A549 (cell line): ENCODE data around the gene CTIF. TPM values are rescaled to one million over a fixed set of nuclear protein-coding genes. Genes with fewer than 3 reads are reported as not detected.
A peak's percentile ranks its signal among the peaks of the same experiment; 100 is the strongest.

Experiments
- ATAC-seq, 2 experiments: fragments of 200-7000 bp in 1 of 2; fragments of >200 bp in 1 of 2; cut with Nextera tagmentation in 1 of 2; cut with Tn5 transposase in 1 of 2; 3 replicates each; pipeline versions ENCODE4 v1.8.0 to v1.9.1; 2018 to 2020; ENCODE audit warnings: mild to moderate bottlenecking in 1 of 2, moderate library complexity in 1 of 2
- CTCF ChIA-PET: fragments of 300-600 bp; sonication (Branson Sonifier 250); formaldehyde crosslinking; extraction: SDS; loops from one replicate; lab custom pipeline; 2021; ENCODE audit warnings: antibody characterized with exemption, inconsistent platforms; lab: Yijun Ruan, JAX
- POLR2A ChIA-PET: fragments of 350-600 bp; formaldehyde crosslinking; extraction: SDS; loops from one replicate; lab custom pipeline; 2021; ENCODE audit warnings: antibody characterized with exemption, inconsistent platforms; lab: Yijun Ruan, JAX
- DNase-seq, 2 experiments: peaks; one replicate each; pipeline versions ENCODE4 v3.0.0 to v3.0.0-alpha.2; 2011 to 2016; ENCODE audit warnings: low read depth in 1 of 2, low spot score in 1 of 2
- FAIRE-seq: peaks from 2 replicates; lab custom pipeline; 2011; peaks lifted over from hg19 to GRCh38; lab: Jason Lieb, UNC
- H3K27ac ChIP-seq, 2 experiments: fragments of >200 bp; sonication (Bioruptor Twin); formaldehyde crosslinking; 3 replicates each; pipeline ENCODE4 v1.5.1; 2016 to 2017
- H3K4me1 ChIP-seq: fragments of >200 bp; sonication (Bioruptor Twin); formaldehyde crosslinking; 3 replicates; pipeline ENCODE4 v1.6.1; 2016
- H3K4me2 ChIP-seq: fragments of >200 bp; sonication (Bioruptor Twin); formaldehyde crosslinking; 3 replicates; pipeline ENCODE4 v1.6.1; 2016
- H3K4me3 ChIP-seq: fragments of >200 bp; sonication (Bioruptor Twin); formaldehyde crosslinking; 3 replicates; pipeline ENCODE4 v1.5.1; 2016
- H3K9me3 ChIP-seq: fragments of >200 bp; sonication (Bioruptor Twin); formaldehyde crosslinking; 3 replicates; pipeline ENCODE4 v1.6.1; 2016
- CBX2 ChIP-seq: fragments of 200-600 bp; sonication (generic); IDR thresholded peaks from 2 replicates; pipeline ENCODE4 v1.6.1; 2016; ENCODE audit warnings: low read depth, mild to moderate bottlenecking, borderline replicate concordance
- CEBPB ChIP-seq, 2 experiments: fragments of >200 bp in 1 of 2; sonication (Bioruptor Twin) in 1 of 2; formaldehyde crosslinking in 1 of 2; IDR thresholded peaks; 2 replicates each; pipeline ENCODE4 v1.6.1; 2012 to 2016
- EHF ChIP-seq: fragments of 250-450 bp; sonication (Bioruptor Pico); IDR thresholded peaks from 2 replicates; pipeline ENCODE4 v1.5.0; 2020; ENCODE audit warnings: mild to moderate bottlenecking
- EHMT2 ChIP-seq: fragments of 200-600 bp; sonication (generic); IDR thresholded peaks from 2 replicates; pipeline ENCODE4 v1.6.1; 2016; ENCODE audit warnings: antibody characterized with exemption, low read depth, mild to moderate bottlenecking, moderate library complexity
- EP300 ChIP-seq, 2 experiments: fragments of >200 bp; sonication (Bioruptor Twin); formaldehyde crosslinking; IDR thresholded peaks; 2 replicates in 1 of 2; 3 replicates in 1 of 2; pipeline ENCODE4 v1.6.1; 2016 to 2017
- GATA3 ChIP-seq: IDR thresholded peaks from 2 replicates; pipeline ENCODE4 v1.6.1; 2012; ENCODE audit warnings: borderline replicate concordance
- HMGXB4 ChIP-seq: fragments of 250-450 bp; sonication (Bioruptor Pico); IDR thresholded peaks from 2 replicates; pipeline ENCODE4 v1.5.0; 2021; ENCODE audit warnings: mild to moderate bottlenecking, moderate library complexity, borderline replicate concordance
- HOXA7 ChIP-seq: fragments of 250-450 bp; sonication (Bioruptor Pico); IDR thresholded peaks from 2 replicates; pipeline ENCODE4 v1.5.0; 2020; ENCODE audit warnings: mild to moderate bottlenecking, moderate library complexity
- KDM1A ChIP-seq: fragments of 200-600 bp; sonication (generic); IDR thresholded peaks from 2 replicates; pipeline ENCODE4 v1.6.1; 2016; ENCODE audit warnings: low read depth, mild to moderate bottlenecking
- MAFK ChIP-seq: fragments of 450-650 bp; IDR thresholded peaks from 2 replicates; pipeline ENCODE4 v1.6.1; 2014; ENCODE audit not compliant: partially characterized antibody
- MAZ ChIP-seq: fragments of 150-350 bp; IDR thresholded peaks from 2 replicates; pipeline ENCODE4 v1.6.1; 2014; ENCODE audit warnings: antibody characterized with exemption, low read depth, low read length, borderline replicate concordance
- NPAS2 ChIP-seq: fragments of 250-450 bp; sonication (Bioruptor Pico); IDR thresholded peaks from 2 replicates; pipeline ENCODE4 v1.8.0; 2022; ENCODE audit warnings: mild to moderate bottlenecking, moderate library complexity, borderline replicate concordance
- NR3C1 ChIP-seq: fragments of >200 bp; sonication (Bioruptor Twin); formaldehyde crosslinking; IDR thresholded peaks from 3 replicates; pipeline ENCODE4 v1.6.1; 2017
- POLR2AphosphoS2 ChIP-seq: conservative IDR thresholded peaks from 2 replicates; pipeline ENCODE4 v1.6.1; 2012; ENCODE audit warnings: low read length, improper control_type of control experiment, inconsistent platforms
- REST ChIP-seq: fragments of 200-600 bp; sonication (generic); IDR thresholded peaks from 2 replicates; pipeline ENCODE4 v1.6.1; 2016; ENCODE audit warnings: antibody characterized with exemption, mild to moderate bottlenecking, moderate library complexity
- RNF2 ChIP-seq: fragments of 200-600 bp; sonication (generic); IDR thresholded peaks from 2 replicates; pipeline ENCODE4 v1.6.1; 2016; ENCODE audit warnings: low read depth, mild to moderate bottlenecking, antibody characterized with exemption, moderate library complexity, borderline replicate concordance
- TFCP2L1 ChIP-seq: fragments of 250-450 bp; sonication (Bioruptor Pico); IDR thresholded peaks from 2 replicates; pipeline ENCODE4 v1.5.0; 2021; ENCODE audit warnings: mild to moderate bottlenecking
- TP53 ChIP-seq: fragments of 250-450 bp; sonication (Bioruptor Pico); IDR thresholded peaks from 2 replicates; pipeline ENCODE4 v1.5.0; 2021; ENCODE audit warnings: mild to moderate bottlenecking, moderate library complexity
- USF2 ChIP-seq: fragments of 450-650 bp; IDR thresholded peaks from 2 replicates; pipeline ENCODE4 v1.6.1; 2014; ENCODE audit warnings: antibody characterized with exemption
- ZC3H11A ChIP-seq: fragments of 450-650 bp; IDR thresholded peaks from 2 replicates; pipeline ENCODE4 v1.6.1; 2014; ENCODE audit warnings: antibody characterized with exemption, mild to moderate bottlenecking
- ZNF302 ChIP-seq: fragments of 250-450 bp; sonication (Bioruptor Pico); IDR thresholded peaks from 2 replicates; pipeline ENCODE4 v1.9.0; 2021; ENCODE audit warnings: inconsistent platforms, mild to moderate bottlenecking, moderate library complexity
- WGBS: methylation state at CpG from one replicate; pipeline ENCODE4 v1.1.6; 2017; ENCODE audit errors: missing lambda C conversion rate; 5-methylcytosine and 5-hydroxymethylcytosine counted together
- polyA plus RNA-seq, 4 experiments: library from polyadenylated mRNA; depleted of rRNA in 3 of 4; stranded (reverse); fragments of >200 nt; fragmentation: RNase III in 1 of 4; extraction: RNeasy Plus Mini Kit Qiagen cat#74134 plus additional on column Dnase treatment in 1 of 4; gene quantifications; 2 replicates in 3 of 4; 3 replicates in 1 of 4; pipeline ENCODE4 v1.2.3, GENCODE V29; 2011 to 2017
- TF ChIP-seq, protein P1 (sequence below): fragments of >200 bp; sonication (Bioruptor Twin); formaldehyde crosslinking; IDR thresholded peaks from 3 replicates; pipeline ENCODE4 v1.5.1; 2016

Gene CTIF
- polyA plus RNA-seq, 2 of the 4 experiments (the other 2 are of a cell fraction) = 17.0 to 24.7 TPM

DNA sequence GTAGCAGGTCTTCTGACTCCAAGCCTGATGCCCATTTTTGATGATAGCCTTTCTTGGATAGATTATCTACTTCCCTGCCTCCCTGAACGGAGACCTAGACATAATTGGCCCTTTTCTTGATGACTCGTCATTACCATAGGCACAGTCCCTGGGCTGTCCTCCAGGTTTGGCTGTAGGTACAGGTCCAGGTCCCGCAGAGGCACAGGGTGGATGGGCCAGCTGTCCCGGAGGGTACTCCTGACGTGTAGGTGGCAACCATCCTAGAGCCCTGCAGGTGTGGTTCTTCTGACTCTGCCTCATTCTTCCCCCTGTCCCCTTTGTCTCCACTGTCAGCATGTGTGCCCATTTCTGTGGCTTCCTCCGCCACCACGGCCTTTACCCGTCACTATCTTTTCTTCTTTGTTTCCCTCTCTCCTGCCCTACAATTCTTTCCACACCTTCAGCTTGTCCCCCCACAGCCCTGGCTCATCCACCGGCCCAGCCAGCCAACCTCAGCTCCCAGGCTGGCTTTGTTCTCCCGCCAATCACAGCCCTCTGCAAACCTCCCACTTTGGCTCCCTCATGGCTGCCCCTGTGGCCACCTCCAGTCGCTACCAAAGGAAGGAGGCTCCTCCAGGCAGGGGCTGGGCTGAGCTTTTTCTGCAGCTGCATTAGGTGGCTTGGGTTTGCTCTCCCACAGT is 309.1 kb downstream of the CTIF start:
- ATAC-seq (peak; percentile 27 to 56; a peak in 3 of 6 replicates), DNase-seq (no peak), FAIRE-seq (no peak)
- WGBS = 93% methylated on average over 11 of the region's 11 CpGs
- Histone ChIP-seq H3K4me3 (no peak overlapping the region), H3K4me2 (peak overlapping the region; percentile 30; the same call in 2 of the 3 replicates), H3K9me3 (no peaks in the 10 kb centered on the region), H3K27ac (peak overlapping the region; percentile 55 to 81; a peak in 5 of 6 replicates), H3K4me1 (peaks cover 26% of the 10 kb centered on the region)
- peak; percentile 65 for TF ChIP-seq MAFK
- no peak for TF ChIP-seq EP300 (IDR thresholded peaks at IDR 0.05)
- TF ChIP-seq HMGXB4 (CRISPR knock-in tag) = no peak
- TF ChIP-seq USF2 = no peak
- no peak for TF ChIP-seq ZNF302 (CRISPR knock-in tag)
- ChIA-PET CTCF (interaction anchor here (0.5 to 1.5 kb wide), 3 partner anchors 11 to 361 kb away, joined by 3 to 4 read pairs (median 3); no protein-coding TSS in a partner anchor), POLR2A (no interaction called here)

GRCh38 chr18:48848641-48849143 is 309.9 kb downstream of the CTIF start:
- FAIRE-seq (no peak), DNase-seq (peak in 1 of 2 experiments; percentile 46), ATAC-seq (peak in 1 of 2 experiments; percentile 84; a peak in 3 of 6 replicates)
- H3K4me3 ChIP-seq = no peak overlapping the region
- peaks cover 26% of the 10 kb centered on the region for H3K4me1 ChIP-seq
- CTCF ChIA-PET = interaction anchor here (1.5 kb wide), 1 partner anchor 11 kb away, joined by 3 read pairs; no protein-coding TSS in a partner anchor
- H3K27ac ChIP-seq = peak overlapping the region; percentile 55 to 81; a peak in 5 of 6 replicates
- TF ChIP-seq, protein P1, sequence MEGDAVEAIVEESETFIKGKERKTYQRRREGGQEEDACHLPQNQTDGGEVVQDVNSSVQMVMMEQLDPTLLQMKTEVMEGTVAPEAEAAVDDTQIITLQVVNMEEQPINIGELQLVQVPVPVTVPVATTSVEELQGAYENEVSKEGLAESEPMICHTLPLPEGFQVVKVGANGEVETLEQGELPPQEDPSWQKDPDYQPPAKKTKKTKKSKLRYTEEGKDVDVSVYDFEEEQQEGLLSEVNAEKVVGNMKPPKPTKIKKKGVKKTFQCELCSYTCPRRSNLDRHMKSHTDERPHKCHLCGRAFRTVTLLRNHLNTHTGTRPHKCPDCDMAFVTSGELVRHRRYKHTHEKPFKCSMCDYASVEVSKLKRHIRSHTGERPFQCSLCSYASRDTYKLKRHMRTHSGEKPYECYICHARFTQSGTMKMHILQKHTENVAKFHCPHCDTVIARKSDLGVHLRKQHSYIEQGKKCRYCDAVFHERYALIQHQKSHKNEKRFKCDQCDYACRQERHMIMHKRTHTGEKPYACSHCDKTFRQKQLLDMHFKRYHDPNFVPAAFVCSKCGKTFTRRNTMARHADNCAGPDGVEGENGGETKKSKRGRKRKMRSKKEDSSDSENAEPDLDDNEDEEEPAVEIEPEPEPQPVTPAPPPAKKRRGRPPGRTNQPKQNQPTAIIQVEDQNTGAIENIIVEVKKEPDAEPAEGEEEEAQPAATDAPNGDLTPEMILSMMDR = no peak
- TF ChIP-seq EHMT2 (no peak), TFCP2L1 (CRISPR knock-in tag) (no peak), CBX2 (no peak), KDM1A (no peak), EHF (CRISPR knock-in tag) (no peak), NR3C1 (no peak), NPAS2 (CRISPR knock-in tag) (no peak), ZC3H11A (no peak), TP53 (no peak), GATA3 (no peak), CEBPB (IDR thresholded peaks at IDR 0.05) (no peak), HOXA7 (CRISPR knock-in tag) (no peak), RNF2 (no peak), ZNF302 (CRISPR knock-in tag) (no peak), POLR2AphosphoS2 (no peak), USF2 (no peak), MAZ (no peak), REST (no peak)
- H3K9me3 ChIP-seq = no peaks in the 10 kb centered on the region
- peak overlapping the region; percentile 30; the same call in 2 of the 3 replicates for H3K4me2 ChIP-seq
- POLR2A ChIA-PET = no interaction called here
- 42% methylated on average over 9 of the region's 13 CpGs for WGBS
